Suprapubic skin (tissue), 4 donors: ENCODE measurements around the gene NLRC3. TPM values are rescaled to one million over a fixed set of nuclear protein-coding genes. Genes with fewer than 3 reads are reported as not detected.

Experiments used
- DNase-seq, 2 donors: peaks; one replicate each; pipeline ENCODE4 v3.0.0-alpha.2; 2019; ENCODE audit warnings: low spot score in 2 of 2
- H3K27ac ChIP-seq: fragments of 200-600 bp; sonication (generic); one replicate; pipeline ENCODE4 v1.5.1; 2019
- H3K27me3 ChIP-seq: fragments of 200-600 bp; sonication (generic); one replicate; pipeline ENCODE4 v1.5.1; 2019
- H3K36me3 ChIP-seq: fragments of 200-600 bp; sonication (generic); one replicate; pipeline ENCODE4 v1.5.1; 2019
- H3K4me1 ChIP-seq: fragments of 200-600 bp; sonication (generic); one replicate; pipeline ENCODE4 v1.5.1; 2019
- H3K4me3 ChIP-seq: fragments of 200-600 bp; sonication (generic); one replicate; pipeline ENCODE4 v1.5.1; 2019; ENCODE audit warnings: mild to moderate bottlenecking
- H3K9me3 ChIP-seq: fragments of 200-600 bp; sonication (generic); one replicate; pipeline ENCODE4 v1.5.1; 2019
- EP300 ChIP-seq: sonication (generic); formaldehyde crosslinking; IDR thresholded peaks from one replicate; pipeline ENCODE4 v1.6.1; 2017; ENCODE audit warnings: antibody characterized with exemption
- POLR2A ChIP-seq, 2 donors: fragments of 450-650 bp; IDR thresholded peaks; one replicate each; pipeline ENCODE4 v1.6.1; 2017; ENCODE audit warnings: antibody characterized with exemption in 2 of 2, mild to moderate bottlenecking in 2 of 2, moderate library complexity in 2 of 2
- POLR2AphosphoS5 ChIP-seq, 3 donors: sonication (generic); formaldehyde crosslinking; IDR thresholded peaks; one replicate each; pipeline ENCODE4 v1.6.1; 2017; ENCODE audit warnings: antibody characterized with exemption in 3 of 3
- WGBS: methylation state at CpG from one replicate; pipeline ENCODE4 v1.1.5; 2018; 5-methylcytosine and 5-hydroxymethylcytosine counted together
- total RNA-seq, 4 donors: library from RNA; depleted of rRNA; stranded (reverse); fragments of >200 nt; gene quantifications; one replicate each; pipeline ENCODE4 v1.1.0, GENCODE V29; 2016
- TF ChIP-seq, protein P1 (sequence below), 2 donors: fragments of 200-600 bp in 1 of 2; fragments of 450-650 bp in 1 of 2; sonication (generic) in 1 of 2; IDR thresholded peaks; one replicate each; pipeline ENCODE4 v1.5.1; 2016 to 2019; ENCODE audit warnings: antibody characterized with exemption in 2 of 2, mild to moderate bottlenecking in 1 of 2, moderate library complexity in 1 of 2

NLRC3 gene
- total RNA-seq, 4 donors from 2014 or later: 0.16 to 1.2 (median 0.39) TPM

DNA sequence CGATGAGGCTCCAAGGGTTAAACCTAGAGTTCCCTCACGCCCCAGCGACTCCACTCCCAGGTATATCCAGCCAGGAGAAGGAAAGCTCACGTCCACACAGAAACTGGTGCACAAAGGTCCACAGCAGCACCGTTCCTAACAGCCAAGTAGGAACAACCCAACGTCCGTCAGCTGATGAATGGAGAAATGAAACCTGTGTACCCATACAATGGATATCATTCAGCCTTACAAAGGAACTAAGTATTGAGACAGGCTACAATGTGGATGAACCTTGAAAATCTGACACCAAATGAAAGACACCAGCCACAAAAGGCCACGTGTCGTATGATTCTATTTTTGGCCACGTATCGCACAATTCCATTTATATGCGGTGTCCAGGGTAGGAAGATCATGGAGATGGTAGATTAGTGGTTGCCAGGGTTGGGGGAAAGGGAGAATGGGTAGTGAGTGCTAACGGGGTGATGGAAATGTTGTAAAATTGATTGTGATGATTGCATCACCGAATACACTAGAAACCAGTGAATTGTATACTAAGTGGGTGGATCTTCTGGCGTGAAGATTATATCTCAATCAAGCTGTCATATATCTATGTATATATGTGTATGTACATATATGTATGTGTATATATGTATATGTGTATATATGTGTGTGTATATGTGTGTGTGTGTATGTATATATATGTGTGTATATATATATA lies 30.1 kb downstream of the NLRC3 start:
- H3K4me3 ChIP-seq: no peak overlapping the region
- no peaks in the 10 kb centered on the region for H3K9me3 ChIP-seq
- no peaks in the 10 kb centered on the region for H3K27me3 ChIP-seq
- no peak for DNase-seq
- no peaks in the 10 kb centered on the region for H3K4me1 ChIP-seq
- TF ChIP-seq EP300 (no peak), POLR2AphosphoS5 (IDR thresholded peaks at IDR 0.05) (no peak), POLR2A (IDR thresholded peaks at IDR 0.05) (no peak)
- TF ChIP-seq, protein P1, sequence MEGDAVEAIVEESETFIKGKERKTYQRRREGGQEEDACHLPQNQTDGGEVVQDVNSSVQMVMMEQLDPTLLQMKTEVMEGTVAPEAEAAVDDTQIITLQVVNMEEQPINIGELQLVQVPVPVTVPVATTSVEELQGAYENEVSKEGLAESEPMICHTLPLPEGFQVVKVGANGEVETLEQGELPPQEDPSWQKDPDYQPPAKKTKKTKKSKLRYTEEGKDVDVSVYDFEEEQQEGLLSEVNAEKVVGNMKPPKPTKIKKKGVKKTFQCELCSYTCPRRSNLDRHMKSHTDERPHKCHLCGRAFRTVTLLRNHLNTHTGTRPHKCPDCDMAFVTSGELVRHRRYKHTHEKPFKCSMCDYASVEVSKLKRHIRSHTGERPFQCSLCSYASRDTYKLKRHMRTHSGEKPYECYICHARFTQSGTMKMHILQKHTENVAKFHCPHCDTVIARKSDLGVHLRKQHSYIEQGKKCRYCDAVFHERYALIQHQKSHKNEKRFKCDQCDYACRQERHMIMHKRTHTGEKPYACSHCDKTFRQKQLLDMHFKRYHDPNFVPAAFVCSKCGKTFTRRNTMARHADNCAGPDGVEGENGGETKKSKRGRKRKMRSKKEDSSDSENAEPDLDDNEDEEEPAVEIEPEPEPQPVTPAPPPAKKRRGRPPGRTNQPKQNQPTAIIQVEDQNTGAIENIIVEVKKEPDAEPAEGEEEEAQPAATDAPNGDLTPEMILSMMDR (IDR thresholded peaks at IDR 0.05): no peak
- no peak overlapping the region for H3K27ac ChIP-seq
- H3K36me3 ChIP-seq: no peaks in the 10 kb centered on the region
- WGBS: 91% methylated on average over 15 of the region's 15 CpGs

DNA sequence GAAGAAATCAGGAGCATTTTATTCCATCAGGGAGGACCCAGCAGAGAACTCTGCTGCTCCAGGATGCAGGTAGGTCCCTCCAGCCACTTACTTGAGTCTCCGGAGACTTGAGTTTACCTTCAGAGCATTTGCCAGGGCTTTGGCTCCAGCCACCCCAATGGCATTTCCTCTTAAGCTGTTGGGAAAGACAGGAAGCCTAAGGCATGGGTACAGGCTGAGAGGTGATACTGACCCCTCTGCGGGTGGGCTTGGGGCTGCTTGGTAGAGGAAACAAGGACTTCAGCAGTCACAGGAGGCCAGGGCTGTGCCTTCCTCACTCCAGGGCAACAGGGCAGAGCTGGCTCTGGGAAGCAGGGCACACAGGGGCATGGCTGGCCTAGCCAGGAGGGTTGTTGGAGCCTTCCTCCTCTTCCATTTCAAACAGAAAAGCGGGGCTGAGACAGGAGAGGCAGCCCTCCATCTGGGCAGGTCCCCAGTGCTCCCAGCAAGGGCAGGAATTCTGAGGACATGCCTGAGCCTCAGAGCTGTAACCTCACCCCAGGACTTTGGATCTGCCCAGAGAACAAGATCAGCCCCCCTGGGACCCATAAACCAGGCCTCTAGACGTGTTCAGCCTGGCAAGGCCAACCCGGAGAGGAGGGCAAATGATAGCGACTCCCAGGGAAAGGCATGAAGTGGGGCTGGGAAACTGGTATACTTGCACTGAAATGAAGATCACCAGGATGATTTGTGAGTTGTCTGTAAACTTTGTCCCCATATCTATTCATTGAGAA lies 34.4 kb downstream of the NLRC3 start:
- H3K9me3 ChIP-seq: no peaks in the 10 kb centered on the region
- no peaks in the 10 kb centered on the region for H3K4me1 ChIP-seq
- 66% methylated on average over 6 of the region's 6 CpGs for WGBS
- TF ChIP-seq POLR2AphosphoS5 (IDR thresholded peaks at IDR 0.05) (no peak), EP300 (no peak), POLR2A (IDR thresholded peaks at IDR 0.05) (no peak)
- TF ChIP-seq, protein P1 (IDR thresholded peaks at IDR 0.05): no peak
- H3K4me3 ChIP-seq: no peak overlapping the region
- no peak overlapping the region for H3K27ac ChIP-seq
- peaks cover 13% of the 10 kb centered on the region for H3K36me3 ChIP-seq
- H3K27me3 ChIP-seq: no peaks in the 10 kb centered on the region
- DNase-seq: no peak

DNA sequence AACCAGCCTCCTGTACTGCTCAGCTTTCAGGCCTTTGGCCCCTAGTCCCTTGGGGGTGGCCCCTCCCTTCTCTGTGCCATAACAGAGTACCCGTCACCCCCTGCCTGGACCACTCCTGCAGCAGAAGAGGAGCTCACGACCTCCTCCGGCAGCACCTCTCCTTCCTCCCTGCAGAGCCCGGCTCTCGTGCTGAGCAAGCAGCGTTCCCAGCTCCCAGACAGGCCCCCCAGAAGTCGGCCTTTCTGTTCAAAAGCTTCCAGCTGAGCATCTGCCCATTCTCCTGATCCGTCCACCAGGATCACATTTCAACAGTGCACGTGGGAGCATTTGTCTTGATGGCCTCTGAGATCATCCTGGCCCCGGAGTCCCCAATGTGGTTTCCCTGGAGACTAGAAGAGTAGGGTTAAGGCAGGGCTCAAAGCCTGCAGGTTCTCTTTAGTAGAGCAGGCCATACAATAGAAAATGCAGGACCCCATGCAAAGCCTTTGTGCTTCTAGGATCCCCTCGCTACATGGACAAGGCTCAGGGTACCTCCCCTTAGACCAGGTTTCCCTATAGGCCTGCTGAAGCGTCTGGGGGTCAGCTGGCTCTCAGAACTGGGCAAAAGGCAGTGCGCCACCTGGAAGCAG lies 35.6 kb downstream of the NLRC3 start:
- no peaks in the 10 kb centered on the region for H3K27me3 ChIP-seq
- H3K9me3 ChIP-seq: no peaks in the 10 kb centered on the region
- H3K27ac ChIP-seq: no peak overlapping the region
- no peaks in the 10 kb centered on the region for H3K4me1 ChIP-seq
- TF ChIP-seq EP300 (no peak), POLR2A (IDR thresholded peaks at IDR 0.05) (no peak), POLR2AphosphoS5 (IDR thresholded peaks at IDR 0.05) (no peak)
- TF ChIP-seq, protein P1 (IDR thresholded peaks at IDR 0.05): no peak
- no peak for DNase-seq
- H3K36me3 ChIP-seq: peaks cover 17% of the 10 kb centered on the region
- H3K4me3 ChIP-seq: no peak overlapping the region
- WGBS: 86% methylated on average over 13 of the region's 13 CpGs

DNA sequence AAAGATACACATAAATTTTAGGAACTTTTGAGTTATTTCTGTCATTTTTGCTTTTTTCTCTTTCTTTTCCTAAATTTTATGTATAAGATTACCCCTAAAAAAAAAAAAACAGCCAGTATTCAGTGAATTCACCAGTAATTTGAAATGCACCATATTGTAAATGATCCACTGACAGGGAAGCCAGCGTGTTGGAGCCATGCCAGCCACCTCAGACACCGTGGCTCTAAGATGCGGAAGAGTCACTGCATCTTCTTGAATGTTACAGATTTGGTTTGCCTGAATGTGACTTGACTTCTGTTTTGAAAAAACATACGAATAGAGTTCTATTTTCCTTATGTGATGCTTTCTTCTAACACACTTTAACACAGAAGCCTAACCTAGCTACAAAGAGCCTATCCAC lies 39.0 kb downstream of the NLRC3 start:
- H3K27ac ChIP-seq: no peak overlapping the region
- TF ChIP-seq POLR2AphosphoS5 (IDR thresholded peaks at IDR 0.05) (no peak), EP300 (no peak), POLR2A (IDR thresholded peaks at IDR 0.05) (no peak)
- TF ChIP-seq, protein P1 (IDR thresholded peaks at IDR 0.05): no peak
- H3K4me3 ChIP-seq: no peak overlapping the region
- 81% methylated on average over 4 of the region's 4 CpGs for WGBS
- no peaks in the 10 kb centered on the region for H3K4me1 ChIP-seq
- DNase-seq: no peak
- no peaks in the 10 kb centered on the region for H3K27me3 ChIP-seq
- no peaks in the 10 kb centered on the region for H3K9me3 ChIP-seq
- peaks cover 42% of the 10 kb centered on the region for H3K36me3 ChIP-seq

DNA sequence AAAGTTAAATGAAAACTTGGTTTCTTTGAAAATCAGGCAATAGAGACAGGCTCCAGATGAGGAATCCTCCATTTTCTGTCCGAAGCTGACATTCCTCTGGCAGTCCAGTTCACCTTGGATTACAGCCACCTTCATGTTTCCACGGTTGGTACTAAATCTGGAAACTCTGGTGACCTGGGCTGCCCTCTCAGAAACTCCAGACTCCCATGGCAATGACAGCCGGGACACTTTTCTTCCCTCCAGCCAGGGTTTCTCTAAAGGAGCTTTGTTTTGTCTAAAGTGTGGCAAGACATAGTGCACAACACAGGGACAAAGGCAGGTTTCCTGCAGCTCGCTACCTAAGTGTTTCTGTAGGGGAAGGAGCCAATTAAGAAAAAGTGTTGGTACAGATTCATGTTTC lies 40.4 kb downstream of the NLRC3 start:
- 61% methylated on average over 4 of the region's 4 CpGs for WGBS
- Histone ChIP-seq H3K4me1 (no peaks in the 10 kb centered on the region), H3K36me3 (peaks cover 51% of the 10 kb centered on the region), H3K27ac (no peak overlapping the region), H3K4me3 (no peak overlapping the region), H3K9me3 (no peaks in the 10 kb centered on the region), H3K27me3 (no peaks in the 10 kb centered on the region)
- DNase-seq: no peak
- TF ChIP-seq POLR2AphosphoS5 (IDR thresholded peaks at IDR 0.05): no peak
- no peak for TF ChIP-seq EP300
- no peak for TF ChIP-seq POLR2A (IDR thresholded peaks at IDR 0.05)
- TF ChIP-seq, protein P1 (IDR thresholded peaks at IDR 0.05): no peak
